ENCODE results near the gene KRTAP12-1.
"Not testable (repeated sequence)": the region's sequence is repeated elsewhere in the genome, so short reads cannot be mapped to it uniquely, and the experiment has no call there.

KRTAP12-1 gene

GRCh38 chr21:44664691-44665090 is 17.3 kb downstream of the KRTAP12-1 start:
- no peak for DNase-seq

- not testable (repeated sequence) for DNase-seq
Observed at GRCh38 chr21:44661567-44661966, 20.4 kb downstream of the KRTAP12-1 start.

- DNase-seq: no peak
Observed at GRCh38 chr21:44658913-44659595, 22.9 kb downstream of the KRTAP12-1 start.

GRCh38 chr21:44658541-44658910 is 23.4 kb downstream of the KRTAP12-1 start:
- DNase-seq: no peak

- DNase-seq: peak; percentile 17
Observed at GRCh38 chr21:44657635-44658540, 24.1 kb downstream of the KRTAP12-1 start, which contains the start of gene KRTAP12-3. KRTAP12-3 (plus strand) TSS chr21:44657932; CDS start chr21:44657980, 48 bp downstream.

- DNase-seq: no peak
Observed at GRCh38 chr21:44656868-44657267, 25.1 kb downstream of the KRTAP12-1 start.

- DNase-seq: no peak
Observed at GRCh38 chr21:44654576-44655175, 27.3 kb downstream of the KRTAP12-1 start, which contains the start of gene KRTAP12-4. KRTAP12-4 (minus strand) TSS chr21:44654659; CDS start chr21:44654614, 45 bp downstream.

GRCh38 chr21:44653656-44654575 is 28.0 kb downstream of the KRTAP12-1 start:
- peak; percentile 16 for DNase-seq

GRCh38 chr21:44653123-44653522 is 28.8 kb downstream of the KRTAP12-1 start:
- no peak for DNase-seq

- DNase-seq: no peak
Observed at GRCh38 chr21:44650973-44651675, 30.8 kb downstream of the KRTAP12-1 start.

GRCh38 chr21:44650265-44650972 is 31.5 kb downstream of the KRTAP12-1 start:
- no peak for DNase-seq

GRCh38 chr21:44649521-44650100 is 32.4 kb downstream of the KRTAP12-1 start:
- DNase-seq: no peak

- no peak for DNase-seq
Observed at GRCh38 chr21:44648557-44649311, 33.2 kb downstream of the KRTAP12-1 start.

GRCh38 chr21:44647222-44647552 is 34.8 kb downstream of the KRTAP12-1 start:
- DNase-seq: no peak

GRCh38 chr21:44646366-44647221 is 35.4 kb downstream of the KRTAP12-1 start, which contains the start of gene KRTAP10-11:
KRTAP10-11 (plus strand) TSS chr21:44646414; CDS start chr21:44646459, 45 bp downstream.
- DNase-seq: not testable (repeated sequence)

GRCh38 chr21:44644878-44645277 is 37.1 kb downstream of the KRTAP12-1 start:
- DNase-seq: no peak

GRCh38 chr21:44643741-44644310 is 38.1 kb downstream of the KRTAP12-1 start:
- no peak for DNase-seq

- no peak for DNase-seq
Observed at GRCh38 chr21:44640761-44641160, 41.2 kb downstream of the KRTAP12-1 start.

GRCh38 chr21:44639331-44639655 is 42.7 kb downstream of the KRTAP12-1 start:
- no peak for DNase-seq
